Keratinocyte (primary cell): ENCODE measurements around the gene VPS9D1. TPM values are rescaled to one million over a fixed set of nuclear protein-coding genes. Genes with fewer than 3 reads are reported as not detected.

ENCODE experiments used
- DNase-seq: peaks from one replicate; pipeline ENCODE4 v3.0.0-alpha.2; 2011; ENCODE audit warnings: low read depth, missing footprints, low spot score
- FAIRE-seq: peaks from 2 replicates; lab custom pipeline; 2011; peaks lifted over from hg19 to GRCh38; lab: Jason Lieb, UNC
- H2AFZ ChIP-seq: 2 replicates; pipeline ENCODE4 v1.6.0; 2012; ENCODE audit warnings: low read length, control low read depth, inconsistent platforms; ENCODE audit not compliant: control insufficient read depth
- H3K27ac ChIP-seq: 2 replicates; pipeline ENCODE4 v1.5.1; 2011; ENCODE audit warnings: low read length; ENCODE audit not compliant: control insufficient read depth, insufficient read depth
- H3K27me3 ChIP-seq: 3 replicates; pipeline ENCODE4 v1.6.0; 2011; ENCODE audit warnings: low read length; ENCODE audit not compliant: control insufficient read depth, insufficient read depth; ENCODE audit errors: extremely low read depth
- H3K36me3 ChIP-seq, 2 experiments: 2 replicates in 1 of 2; 3 replicates in 1 of 2; pipeline ENCODE4 v1.5.1; 2011; ENCODE audit warnings: low read length in 2 of 2, mild to moderate bottlenecking in 1 of 2; ENCODE audit not compliant: control insufficient read depth in 2 of 2, insufficient read depth in 2 of 2; ENCODE audit errors: extremely low read depth in 1 of 2
- H3K4me1 ChIP-seq: 3 replicates; pipeline ENCODE4 v1.5.1; 2011; ENCODE audit warnings: low read length; ENCODE audit not compliant: control insufficient read depth, insufficient read depth; ENCODE audit errors: extremely low read depth
- H3K4me2 ChIP-seq: 3 replicates; pipeline ENCODE4 v1.6.0; 2011; ENCODE audit warnings: low read depth, low read length; ENCODE audit not compliant: control insufficient read depth, insufficient read depth; ENCODE audit errors: extremely low read depth
- H3K4me3 ChIP-seq, 3 experiments: fragments of 200-600 bp in 1 of 3; sonication (generic) in 1 of 3; 2 replicates in 2 of 3; 3 replicates in 1 of 3; pipeline ENCODE4 v1.5.1; 2011 to 2016; ENCODE audit warnings: low read length in 3 of 3, mild to moderate bottlenecking in 3 of 3, control low read depth in 2 of 3, inconsistent platforms in 1 of 3, low read depth in 1 of 3, mixed read lengths in 1 of 3, mixed run types in 1 of 3, moderate library complexity in 1 of 3; ENCODE audit not compliant: control insufficient read depth in 2 of 3, insufficient read depth in 2 of 3; ENCODE audit errors: extremely low read depth in 1 of 3
- H3K79me2 ChIP-seq: 2 replicates; pipeline ENCODE4 v1.6.0; 2012; ENCODE audit warnings: low read length; ENCODE audit not compliant: control insufficient read depth, insufficient read depth
- H3K9ac ChIP-seq: 3 replicates; pipeline ENCODE4 v1.6.0; 2011; ENCODE audit warnings: low read length; ENCODE audit not compliant: control insufficient read depth, insufficient read depth; ENCODE audit errors: extremely low read depth
- H3K9me1 ChIP-seq: 3 replicates; pipeline ENCODE4 v1.6.0; 2011; ENCODE audit warnings: low read length; ENCODE audit not compliant: control insufficient read depth, insufficient read depth; ENCODE audit errors: extremely low read depth
- H3K9me3 ChIP-seq: 2 replicates; pipeline ENCODE4 v1.5.1; 2012; ENCODE audit warnings: low read depth, low read length; ENCODE audit not compliant: control insufficient read depth
- H4K20me1 ChIP-seq: 3 replicates; pipeline ENCODE4 v1.6.0; 2011; ENCODE audit warnings: low read length; ENCODE audit not compliant: control insufficient read depth, insufficient read depth; ENCODE audit errors: extremely low read depth
- EZH2 ChIP-seq: IDR thresholded peaks from one replicate; pipeline ENCODE4 v1.6.1; 2012; ENCODE audit warnings: inconsistent platforms, mild to moderate bottlenecking, low read length, moderate library complexity
- dilution Hi-C: fragments of 300-500 bp; cut with MboI; formaldehyde crosslinking; loops from one replicate; pipeline ENCODE4 v1.7.0; 2020; ENCODE audit warnings: low sequenced_read_pairs; ENCODE audit not compliant: extremely low pct_ligation_motif_present
- polyA plus RNA-seq, 5 experiments: library from polyadenylated mRNA; depleted of rRNA in 3 of 5; stranded (reverse) in 3 of 5; stranded (forward) in 1 of 5; unstranded in 1 of 5; fragments of >200 nt; gene quantifications; 1 replicate in 1 of 5; 2 replicates in 3 of 5; 3 replicates in 1 of 5; pipeline versions ENCODE4 v1.2.1 to v1.2.3, GENCODE V29; 2011 to 2012; ENCODE audit warnings: missing spikeins in 2 of 5, low read depth in 1 of 5, low replicate concordance in 1 of 5
- TF ChIP-seq, protein P1 (sequence below), 3 experiments: IDR thresholded peaks in 1 of 3; conservative IDR thresholded peaks in 1 of 3; optimal IDR thresholded peaks in 1 of 3; 2 replicates in 2 of 3; 3 replicates in 1 of 3; pipeline versions ENCODE3 to v1.5.1; 2011; ENCODE audit warnings: low read length in 3 of 3, mild to moderate bottlenecking in 3 of 3, moderate library complexity in 2 of 3, control low read depth in 1 of 3, inconsistent platforms in 1 of 3; ENCODE audit not compliant: insufficient read depth in 2 of 3; ENCODE audit errors: extremely low read depth in 1 of 3

VPS9D1 gene
- polyA plus RNA-seq, 1 donor (not counting 4 experiments of a cell fraction or from before 2014, with no cell fraction given) = 1.6 TPM

DNA sequence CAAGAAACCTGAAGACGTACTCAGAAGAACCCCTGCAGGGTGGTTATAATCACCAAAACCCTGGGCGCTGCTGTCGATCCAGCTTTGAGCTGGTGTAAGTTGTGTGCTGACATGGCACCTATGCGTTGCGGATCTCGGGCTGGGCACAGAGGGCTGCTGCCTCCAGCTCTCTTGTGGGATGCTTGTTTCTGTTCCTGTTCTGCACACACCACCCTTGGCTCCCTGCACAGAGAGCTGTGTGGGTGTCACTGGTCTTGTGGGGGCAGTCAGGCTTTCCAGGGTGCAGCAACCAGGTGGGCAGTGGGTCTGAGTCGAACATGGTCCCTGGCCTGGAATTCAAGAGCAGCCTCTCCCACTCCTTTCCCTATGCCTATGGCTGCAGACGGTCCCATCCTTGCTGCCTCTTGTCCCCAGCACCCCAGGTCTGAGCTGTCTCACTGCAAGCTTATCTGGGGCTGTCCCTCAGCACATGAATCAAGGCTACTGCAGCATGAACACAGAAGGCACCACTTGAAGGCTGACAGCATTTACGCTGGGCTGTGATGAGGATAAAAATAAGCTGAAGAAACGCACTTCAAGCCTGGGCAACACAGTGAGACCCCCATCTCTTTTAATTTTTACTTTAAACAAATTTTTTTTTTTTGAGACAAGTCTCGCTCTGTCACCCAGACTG, 20.8 kb upstream of the VPS9D1 start:
- TF ChIP-seq, protein P1, sequence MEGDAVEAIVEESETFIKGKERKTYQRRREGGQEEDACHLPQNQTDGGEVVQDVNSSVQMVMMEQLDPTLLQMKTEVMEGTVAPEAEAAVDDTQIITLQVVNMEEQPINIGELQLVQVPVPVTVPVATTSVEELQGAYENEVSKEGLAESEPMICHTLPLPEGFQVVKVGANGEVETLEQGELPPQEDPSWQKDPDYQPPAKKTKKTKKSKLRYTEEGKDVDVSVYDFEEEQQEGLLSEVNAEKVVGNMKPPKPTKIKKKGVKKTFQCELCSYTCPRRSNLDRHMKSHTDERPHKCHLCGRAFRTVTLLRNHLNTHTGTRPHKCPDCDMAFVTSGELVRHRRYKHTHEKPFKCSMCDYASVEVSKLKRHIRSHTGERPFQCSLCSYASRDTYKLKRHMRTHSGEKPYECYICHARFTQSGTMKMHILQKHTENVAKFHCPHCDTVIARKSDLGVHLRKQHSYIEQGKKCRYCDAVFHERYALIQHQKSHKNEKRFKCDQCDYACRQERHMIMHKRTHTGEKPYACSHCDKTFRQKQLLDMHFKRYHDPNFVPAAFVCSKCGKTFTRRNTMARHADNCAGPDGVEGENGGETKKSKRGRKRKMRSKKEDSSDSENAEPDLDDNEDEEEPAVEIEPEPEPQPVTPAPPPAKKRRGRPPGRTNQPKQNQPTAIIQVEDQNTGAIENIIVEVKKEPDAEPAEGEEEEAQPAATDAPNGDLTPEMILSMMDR (optimal IDR thresholded peaks at IDR 0.05 in 1 of 3, IDR thresholded peaks at IDR 0.05 in 1 of 3, conservative IDR thresholded peaks at IDR 0.05 in 1 of 3; ENCODE audit: extremely low read depth in 1 of 3, insufficient read depth in 2 of 3, low read length in 3 of 3) = no peak
- no peak for TF ChIP-seq EZH2
- Histone ChIP-seq H3K36me3 (peaks cover 34 to 41% of the 10 kb centered on the region in 2 experiments), H3K4me1 (no peaks in the 10 kb centered on the region), H3K4me2 (no peak overlapping the region), H3K79me2 (no peaks in the 10 kb centered on the region), H4K20me1 (peaks cover 2% of the 10 kb centered on the region), H3K9me3 (no peaks in the 10 kb centered on the region), H3K27me3 (no peaks in the 10 kb centered on the region), H2AFZ (no peak overlapping the region), H3K27ac (no peak overlapping the region), H3K9ac (no peak overlapping the region), H3K4me3 (no peak overlapping the region), H3K9me1 (no peaks in the 10 kb centered on the region)
- dilution Hi-C loops = no loop called here
- FAIRE-seq (no peak), DNase-seq (no peak)

DNA sequence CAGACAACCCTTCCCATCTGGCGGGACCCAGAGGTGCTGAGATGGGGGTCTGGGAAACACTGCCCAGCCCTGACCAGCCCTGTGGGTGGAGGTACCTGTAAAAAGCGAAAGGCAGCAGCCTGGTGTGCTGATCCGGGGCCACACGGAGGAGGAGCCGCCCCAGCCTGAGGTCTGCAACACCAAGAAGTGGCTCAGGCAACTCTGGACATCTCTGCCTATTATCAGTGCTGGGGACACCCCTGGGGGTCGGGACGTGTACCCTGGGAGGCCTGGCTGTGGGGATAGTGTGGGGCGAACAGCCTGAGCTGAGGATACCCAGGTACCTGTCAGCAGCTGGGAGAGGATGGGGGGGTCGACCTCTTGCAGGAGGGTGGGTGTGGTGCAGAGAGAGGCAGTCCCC, 18.7 kb upstream of the VPS9D1 start:
- no peaks in the 10 kb centered on the region for H3K27me3 ChIP-seq
- DNase-seq = no peak
- H3K36me3 ChIP-seq = peaks cover 43 to 47% of the 10 kb centered on the region in 2 experiments
- H3K4me3 ChIP-seq = no peak overlapping the region
- H3K4me1 ChIP-seq = no peaks in the 10 kb centered on the region
- H3K9me3 ChIP-seq = no peaks in the 10 kb centered on the region
- peaks cover 2% of the 10 kb centered on the region for H4K20me1 ChIP-seq
- no peak overlapping the region for H2AFZ ChIP-seq
- H3K79me2 ChIP-seq = peaks cover 2% of the 10 kb centered on the region
- H3K9me1 ChIP-seq = no peaks in the 10 kb centered on the region
- dilution Hi-C loops = no loop called here
- no peak overlapping the region for H3K4me2 ChIP-seq
- no peak overlapping the region for H3K9ac ChIP-seq
- H3K27ac ChIP-seq = no peak overlapping the region
- TF ChIP-seq EZH2 = no peak
- TF ChIP-seq, protein P1 (optimal IDR thresholded peaks at IDR 0.05 in 1 of 3, IDR thresholded peaks at IDR 0.05 in 1 of 3, conservative IDR thresholded peaks at IDR 0.05 in 1 of 3; ENCODE audit: extremely low read depth in 1 of 3, insufficient read depth in 2 of 3, low read length in 3 of 3) = no peak
- no peak for FAIRE-seq
